ENCODE measurements around the gene CABCOCO1.

The CABCOCO1 gene

DNA sequence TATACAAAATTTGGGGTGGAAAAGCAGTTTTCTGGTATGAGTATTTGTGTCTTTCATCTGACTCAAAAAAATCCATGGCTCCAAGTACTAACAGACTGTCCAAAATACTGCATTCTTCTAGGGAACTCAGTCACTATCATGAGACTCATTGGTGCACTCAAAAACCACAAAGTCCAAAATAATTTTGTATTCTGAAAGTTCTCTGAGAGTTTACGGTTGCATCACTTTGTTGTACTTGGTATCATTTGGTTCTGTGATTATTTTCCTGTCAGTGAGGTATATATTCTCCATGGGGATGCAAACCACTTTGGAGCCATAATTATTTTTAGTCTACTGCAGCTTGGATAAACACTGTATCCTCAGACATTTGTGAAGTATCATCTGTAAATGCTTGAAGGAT lies 28.0 kb upstream of the CABCOCO1 start:
- H2AFZ ChIP-seq (ENCODE audit: low read depth, low read length): no peak overlapping the region
- no peaks in the 10 kb centered on the region for H3K79me2 ChIP-seq (ENCODE audit: low read length)
- H3K27ac ChIP-seq (ENCODE audit: low read length): no peak overlapping the region
- no peaks in the 10 kb centered on the region for H3K27me3 ChIP-seq (ENCODE audit: low read depth, low read length)
- H4K20me1 ChIP-seq (ENCODE audit: insufficient read depth, low read length): no peaks in the 10 kb centered on the region
- no peak overlapping the region for H3K9ac ChIP-seq (ENCODE audit: low read length)
- TF ChIP-seq EZH2phosphoT487 (IDR thresholded peaks at IDR 0.05; ENCODE audit: low read depth): no peak
- TF ChIP-seq, protein P1, sequence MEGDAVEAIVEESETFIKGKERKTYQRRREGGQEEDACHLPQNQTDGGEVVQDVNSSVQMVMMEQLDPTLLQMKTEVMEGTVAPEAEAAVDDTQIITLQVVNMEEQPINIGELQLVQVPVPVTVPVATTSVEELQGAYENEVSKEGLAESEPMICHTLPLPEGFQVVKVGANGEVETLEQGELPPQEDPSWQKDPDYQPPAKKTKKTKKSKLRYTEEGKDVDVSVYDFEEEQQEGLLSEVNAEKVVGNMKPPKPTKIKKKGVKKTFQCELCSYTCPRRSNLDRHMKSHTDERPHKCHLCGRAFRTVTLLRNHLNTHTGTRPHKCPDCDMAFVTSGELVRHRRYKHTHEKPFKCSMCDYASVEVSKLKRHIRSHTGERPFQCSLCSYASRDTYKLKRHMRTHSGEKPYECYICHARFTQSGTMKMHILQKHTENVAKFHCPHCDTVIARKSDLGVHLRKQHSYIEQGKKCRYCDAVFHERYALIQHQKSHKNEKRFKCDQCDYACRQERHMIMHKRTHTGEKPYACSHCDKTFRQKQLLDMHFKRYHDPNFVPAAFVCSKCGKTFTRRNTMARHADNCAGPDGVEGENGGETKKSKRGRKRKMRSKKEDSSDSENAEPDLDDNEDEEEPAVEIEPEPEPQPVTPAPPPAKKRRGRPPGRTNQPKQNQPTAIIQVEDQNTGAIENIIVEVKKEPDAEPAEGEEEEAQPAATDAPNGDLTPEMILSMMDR (IDR thresholded peaks at IDR 0.05; ENCODE audit: low read depth, low read length): no peak
- no peak overlapping the region for H3K4me2 ChIP-seq (ENCODE audit: low read length)
- no peak overlapping the region for H3K4me3 ChIP-seq (ENCODE audit: low read length)
- no peaks in the 10 kb centered on the region for H3K4me1 ChIP-seq (ENCODE audit: low read length)
- H3K36me3 ChIP-seq (replicated peaks; ENCODE audit: low read depth, low read length): no peaks in the 10 kb centered on the region
- H3K9me3 ChIP-seq (ENCODE audit: insufficient read depth, low read length): no peaks in the 10 kb centered on the region

DNA sequence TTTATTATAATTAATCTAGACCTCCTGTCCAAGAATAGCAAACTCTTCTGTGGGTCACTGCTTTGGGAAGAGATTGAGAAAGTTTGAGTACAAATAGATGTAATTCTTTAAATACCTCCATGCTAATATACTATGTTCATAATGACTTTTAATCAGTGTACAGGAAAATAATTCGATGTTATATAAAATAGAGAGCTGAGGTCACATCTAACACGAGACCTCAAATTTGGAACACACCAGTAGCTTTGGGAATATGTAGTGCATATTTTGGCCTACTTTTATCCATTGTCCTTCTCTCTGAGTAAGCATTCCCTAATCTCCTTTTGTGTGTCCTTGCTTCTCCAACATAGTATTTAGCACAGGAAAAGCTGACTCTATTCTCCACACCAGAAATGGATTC lies 27.3 kb upstream of the CABCOCO1 start:
- no peak overlapping the region for H3K27ac ChIP-seq (ENCODE audit: low read length)
- H3K9me3 ChIP-seq (ENCODE audit: insufficient read depth, low read length): no peaks in the 10 kb centered on the region
- H3K27me3 ChIP-seq (ENCODE audit: low read depth, low read length): no peaks in the 10 kb centered on the region
- H3K4me2 ChIP-seq (ENCODE audit: low read length): no peak overlapping the region
- H3K79me2 ChIP-seq (ENCODE audit: low read length): no peaks in the 10 kb centered on the region
- H3K4me1 ChIP-seq (ENCODE audit: low read length): no peaks in the 10 kb centered on the region
- H3K36me3 ChIP-seq (replicated peaks; ENCODE audit: low read depth, low read length): no peaks in the 10 kb centered on the region
- H3K9ac ChIP-seq (ENCODE audit: low read length): no peak overlapping the region
- no peaks in the 10 kb centered on the region for H4K20me1 ChIP-seq (ENCODE audit: insufficient read depth, low read length)
- H3K4me3 ChIP-seq (ENCODE audit: low read length): no peak overlapping the region
- H2AFZ ChIP-seq (ENCODE audit: low read depth, low read length): no peak overlapping the region
- TF ChIP-seq, protein P1 (IDR thresholded peaks at IDR 0.05; ENCODE audit: low read depth, low read length): no peak
- TF ChIP-seq EZH2phosphoT487 (IDR thresholded peaks at IDR 0.05; ENCODE audit: low read depth): no peak

DNA sequence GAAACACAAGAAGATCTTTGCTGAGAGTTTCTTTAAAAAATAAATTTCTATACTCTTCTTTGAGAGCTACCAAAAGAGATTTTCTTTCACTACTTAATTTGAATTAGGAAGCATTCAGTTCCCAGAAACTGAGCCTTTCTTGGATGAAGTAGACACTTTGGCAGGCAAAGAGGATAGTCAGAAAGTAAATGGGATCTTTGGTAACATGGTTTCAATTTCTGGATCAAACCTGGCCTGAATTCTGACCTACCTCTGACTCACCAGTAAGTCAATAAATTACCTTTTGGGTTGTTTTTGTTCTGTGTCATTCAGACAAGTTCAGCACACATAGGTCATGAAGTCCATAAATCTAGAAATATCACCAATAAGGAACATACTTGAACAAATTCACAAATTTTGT lies 26.8 kb upstream of the CABCOCO1 start:
- H3K9me3 ChIP-seq (ENCODE audit: insufficient read depth, low read length): no peaks in the 10 kb centered on the region
- H4K20me1 ChIP-seq (ENCODE audit: insufficient read depth, low read length): no peaks in the 10 kb centered on the region
- no peak overlapping the region for H3K9ac ChIP-seq (ENCODE audit: low read length)
- no peaks in the 10 kb centered on the region for H3K36me3 ChIP-seq (replicated peaks; ENCODE audit: low read depth, low read length)
- TF ChIP-seq EZH2phosphoT487 (IDR thresholded peaks at IDR 0.05; ENCODE audit: low read depth): no peak
- TF ChIP-seq, protein P1 (IDR thresholded peaks at IDR 0.05; ENCODE audit: low read depth, low read length): no peak
- no peaks in the 10 kb centered on the region for H3K4me1 ChIP-seq (ENCODE audit: low read length)
- no peak overlapping the region for H2AFZ ChIP-seq (ENCODE audit: low read depth, low read length)
- H3K27me3 ChIP-seq (ENCODE audit: low read depth, low read length): no peaks in the 10 kb centered on the region
- H3K79me2 ChIP-seq (ENCODE audit: low read length): no peaks in the 10 kb centered on the region
- no peak overlapping the region for H3K4me3 ChIP-seq (ENCODE audit: low read length)
- no peak overlapping the region for H3K4me2 ChIP-seq (ENCODE audit: low read length)
- H3K27ac ChIP-seq (ENCODE audit: low read length): no peak overlapping the region

DNA sequence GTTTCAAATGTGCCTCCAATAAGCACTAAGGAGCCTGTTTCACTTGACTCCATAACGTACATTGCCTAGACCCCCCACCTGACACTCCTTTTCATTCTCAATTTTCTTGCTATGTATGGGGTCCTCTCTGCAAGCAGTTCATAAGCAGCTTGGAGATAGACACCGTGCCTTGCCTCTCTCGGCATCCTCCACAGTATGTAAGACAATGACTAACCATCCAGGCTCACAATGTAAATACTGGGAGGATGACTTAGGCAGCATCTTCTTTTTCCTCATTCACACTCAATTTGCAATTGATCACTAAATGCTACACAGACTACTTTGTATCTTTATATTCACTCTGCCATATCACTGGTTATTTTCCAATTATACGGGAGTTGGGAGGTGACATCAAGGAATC lies 22.8 kb upstream of the CABCOCO1 start:
- Histone ChIP-seq H3K4me1 (ENCODE audit: low read length) (no peaks in the 10 kb centered on the region), H2AFZ (ENCODE audit: low read depth, low read length) (no peak overlapping the region), H3K27ac (ENCODE audit: low read length) (no peak overlapping the region), H3K79me2 (ENCODE audit: low read length) (no peaks in the 10 kb centered on the region), H3K4me2 (ENCODE audit: low read length) (no peak overlapping the region), H3K27me3 (ENCODE audit: low read depth, low read length) (no peaks in the 10 kb centered on the region), H3K9ac (ENCODE audit: low read length) (no peak overlapping the region), H4K20me1 (ENCODE audit: insufficient read depth, low read length) (no peaks in the 10 kb centered on the region), H3K4me3 (ENCODE audit: low read length) (no peak overlapping the region), H3K36me3 (replicated peaks; ENCODE audit: low read depth, low read length) (no peaks in the 10 kb centered on the region), H3K9me3 (ENCODE audit: insufficient read depth, low read length) (no peaks in the 10 kb centered on the region)
- TF ChIP-seq EZH2phosphoT487 (IDR thresholded peaks at IDR 0.05; ENCODE audit: low read depth): no peak
- TF ChIP-seq, protein P1 (IDR thresholded peaks at IDR 0.05; ENCODE audit: low read depth, low read length): no peak
